ENCODE data around the gene C12orf76.
"Not testable (repeated sequence)": the region's sequence is repeated elsewhere in the genome, so short reads cannot be mapped to it uniquely, and the experiment has no call there.

The C12orf76 gene

DNA sequence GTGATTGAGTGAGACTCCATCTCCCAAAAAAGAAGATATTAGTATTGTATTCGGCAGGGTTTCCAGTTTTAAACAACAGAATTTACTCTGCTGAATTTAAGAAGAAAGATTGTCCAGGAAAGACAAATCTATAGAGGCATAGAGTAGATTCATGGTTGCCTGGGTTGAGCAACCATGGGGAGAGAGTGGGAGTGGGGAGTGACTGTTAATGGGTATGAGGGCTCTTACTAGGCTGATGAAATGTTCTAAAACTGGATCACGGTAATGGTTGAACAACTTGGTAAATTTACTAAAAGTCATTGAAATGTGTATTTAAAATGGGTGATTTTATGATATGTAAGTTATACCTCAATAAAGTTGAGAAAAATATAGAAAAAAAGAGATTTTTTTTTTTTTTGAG is 13.9 kb upstream of the C12orf76 start:
- DNase-seq (ENCODE audit: low read depth), result no peak

DNA sequence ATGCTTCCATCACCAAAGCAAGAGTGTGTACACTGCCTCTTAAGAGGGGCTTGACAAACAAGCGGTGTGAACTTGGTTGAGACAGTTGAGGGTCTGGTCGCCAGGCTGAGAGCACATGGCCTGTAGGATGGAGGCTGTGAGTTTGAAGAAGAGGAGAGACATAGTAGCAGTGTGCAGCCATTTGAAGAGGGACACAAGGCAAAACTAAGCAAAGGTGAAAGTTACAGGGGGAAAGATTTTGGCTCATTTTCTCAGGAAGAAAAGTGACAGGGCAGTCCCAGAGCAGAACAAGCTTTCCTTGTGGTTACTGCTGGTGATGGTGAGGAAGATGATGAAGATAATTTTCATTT is 11.3 kb upstream of the C12orf76 start:
- DNase-seq (ENCODE audit: low read depth), result no peak

DNA sequence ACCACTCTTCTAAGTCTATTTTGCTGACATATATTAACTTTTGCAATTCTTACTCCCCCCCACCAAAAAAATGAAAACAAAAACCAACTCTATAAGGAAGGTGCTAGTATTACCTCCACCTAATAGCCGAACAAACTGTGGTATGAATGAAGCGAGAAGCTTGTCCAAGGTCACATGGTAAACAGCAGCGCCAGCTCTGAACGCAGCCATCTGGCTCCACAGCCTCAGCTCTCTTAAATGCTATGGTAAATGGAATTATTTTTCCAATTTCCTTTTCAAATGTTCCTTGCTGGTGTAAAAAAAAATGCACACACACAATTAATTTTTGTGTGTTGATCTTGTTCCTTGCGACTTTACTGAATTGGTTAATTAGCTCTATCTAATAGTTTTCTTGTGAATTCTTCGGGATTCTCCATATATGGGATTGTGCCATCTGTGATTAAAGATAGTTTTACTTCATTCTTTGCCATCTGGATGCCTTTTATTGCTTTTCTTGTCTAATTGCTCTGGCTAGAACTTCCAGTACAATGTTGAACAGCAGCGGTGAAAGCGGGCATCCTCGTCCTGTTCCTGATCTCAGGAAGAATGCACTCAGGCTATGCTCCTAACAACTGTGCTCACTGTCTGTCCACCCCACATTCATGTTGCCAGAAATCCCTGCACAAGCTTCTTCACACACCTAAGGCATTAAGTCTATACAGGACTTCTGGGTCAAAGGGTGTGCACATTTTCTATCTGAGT is 10.7 kb upstream of the C12orf76 start:
- DNase-seq (ENCODE audit: low read depth), result no peak

DNA sequence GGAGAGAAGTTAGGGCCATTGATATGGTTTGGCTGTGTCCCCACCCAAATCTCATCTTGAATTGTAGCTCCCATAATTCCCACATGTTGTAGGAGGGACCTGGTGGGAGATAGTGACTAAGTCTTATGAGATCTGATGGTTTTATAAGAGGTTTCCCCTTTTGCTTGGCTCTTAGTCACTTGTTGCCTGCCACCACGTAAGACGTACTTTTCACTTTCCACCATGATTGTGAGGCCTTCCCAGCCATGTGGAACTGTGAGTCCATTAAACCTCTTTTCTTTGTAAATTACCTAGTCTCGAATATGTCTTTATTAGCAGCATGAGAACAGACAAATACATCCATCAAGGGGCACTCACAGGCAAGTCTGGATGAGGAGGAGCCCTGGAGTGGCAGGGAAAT is 8.3 kb upstream of the C12orf76 start:
- DNase-seq (ENCODE audit: low read depth), result not testable (repeated sequence)

DNA sequence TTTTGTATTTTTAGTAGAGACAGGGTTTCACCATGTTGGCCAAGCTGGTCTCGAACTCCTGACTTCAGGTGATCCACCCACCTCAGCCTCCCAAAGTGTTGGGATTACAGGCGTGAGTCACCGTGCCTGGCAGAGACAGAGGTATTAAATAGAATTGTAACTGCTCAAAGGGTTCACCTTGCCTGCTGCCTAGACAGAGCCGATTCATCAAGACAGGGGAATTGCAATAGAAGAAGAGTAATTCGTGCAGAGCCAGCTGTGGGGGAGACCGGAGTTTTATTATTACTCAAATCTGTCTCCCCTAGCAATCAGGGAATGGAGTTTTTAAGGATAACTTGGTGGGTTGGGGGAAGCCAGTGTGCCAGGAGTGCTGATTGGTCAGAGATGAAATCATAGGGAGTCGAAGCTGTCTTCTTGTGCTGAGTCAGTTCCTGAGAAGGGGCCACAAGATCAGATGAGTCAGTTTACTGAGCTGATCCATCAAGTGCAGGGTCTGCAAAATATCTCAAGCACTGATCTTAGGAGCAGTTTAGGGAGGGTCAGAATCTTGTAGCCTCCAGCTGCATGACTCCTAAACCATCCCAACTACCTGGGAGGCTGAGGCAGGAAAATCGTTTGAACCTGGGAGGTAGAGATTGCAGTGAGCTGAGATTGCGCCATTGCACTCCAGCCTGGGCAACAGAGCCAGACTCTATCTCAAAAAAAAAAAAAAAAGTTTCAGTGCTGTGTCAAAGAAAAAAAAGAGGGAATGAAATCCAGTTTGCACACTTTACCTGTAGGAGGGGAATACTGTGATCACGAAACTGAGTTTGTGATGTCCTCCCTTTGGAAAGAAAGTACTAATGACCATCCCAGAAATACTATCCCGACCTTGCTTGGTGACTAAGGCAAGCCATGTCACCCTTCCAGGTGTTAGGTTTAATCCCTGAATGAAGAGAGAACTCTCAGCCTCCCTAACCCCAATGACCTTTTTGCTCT is 7.3 kb upstream of the C12orf76 start:
- DNase-seq (ENCODE audit: low read depth), result not testable (repeated sequence)

DNA sequence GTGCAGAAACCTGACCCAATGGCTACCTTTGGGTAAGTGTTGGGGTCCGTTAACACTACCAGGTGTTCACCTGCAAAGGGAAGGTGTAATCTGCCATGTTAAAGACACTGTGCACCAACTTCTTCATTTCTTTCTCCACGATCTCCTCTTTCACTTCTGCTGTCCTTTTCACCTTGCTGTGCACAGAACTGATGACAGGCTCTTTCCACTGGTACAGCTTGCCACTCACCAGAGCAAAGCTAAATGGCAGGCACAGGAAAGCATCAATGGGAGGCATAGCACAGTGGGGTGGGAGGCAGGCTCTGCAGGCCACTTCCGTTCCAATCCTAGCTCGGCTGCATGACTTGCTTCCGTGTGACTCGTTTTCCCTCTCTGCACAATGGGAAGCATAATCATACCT is 2.6 kb upstream of the C12orf76 start:
- DNase-seq (ENCODE audit: low read depth), result no peak

DNA sequence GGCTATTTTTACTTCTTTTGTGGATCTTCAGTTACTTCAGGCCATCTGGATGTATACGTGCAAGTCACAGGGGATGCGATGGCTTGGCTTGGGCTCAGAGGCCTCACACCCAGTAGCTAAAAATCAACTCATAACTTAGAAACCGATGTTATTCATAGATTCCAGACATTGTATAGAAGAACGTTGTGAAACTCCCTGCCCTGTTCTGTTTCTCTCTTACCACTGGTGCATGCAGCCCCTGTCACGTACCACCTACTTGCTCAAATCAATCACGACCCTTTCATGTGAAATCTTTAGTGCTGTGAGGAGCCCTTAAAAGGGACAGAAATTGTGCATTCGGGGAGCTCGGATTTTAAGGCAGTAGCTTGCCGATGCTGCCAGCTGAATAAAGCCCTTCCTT is 1.3 kb upstream of the C12orf76 start:
- not testable (repeated sequence) for DNase-seq (ENCODE audit: low read depth)

DNA sequence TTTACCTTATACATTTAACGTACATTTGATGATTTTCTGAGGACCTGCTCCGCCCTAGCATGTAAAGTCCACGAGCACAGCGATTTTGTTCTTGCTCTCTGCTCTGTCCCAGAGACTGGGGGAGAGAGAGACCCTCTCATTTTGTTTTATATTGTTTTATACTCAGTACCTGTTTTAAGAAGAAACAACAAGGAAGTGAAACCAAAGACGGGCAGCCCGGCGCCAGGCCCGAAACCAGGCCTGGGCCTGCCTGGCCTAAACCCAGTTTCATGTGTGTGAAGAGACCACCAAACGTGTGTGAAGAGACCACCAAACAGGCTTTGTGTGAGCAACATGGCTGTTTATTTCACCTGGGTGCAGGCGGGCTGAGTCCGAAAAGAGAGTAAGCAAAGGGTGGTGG is 712 bp upstream of the C12orf76 start:
- not testable (repeated sequence) for DNase-seq (ENCODE audit: low read depth)

DNA sequence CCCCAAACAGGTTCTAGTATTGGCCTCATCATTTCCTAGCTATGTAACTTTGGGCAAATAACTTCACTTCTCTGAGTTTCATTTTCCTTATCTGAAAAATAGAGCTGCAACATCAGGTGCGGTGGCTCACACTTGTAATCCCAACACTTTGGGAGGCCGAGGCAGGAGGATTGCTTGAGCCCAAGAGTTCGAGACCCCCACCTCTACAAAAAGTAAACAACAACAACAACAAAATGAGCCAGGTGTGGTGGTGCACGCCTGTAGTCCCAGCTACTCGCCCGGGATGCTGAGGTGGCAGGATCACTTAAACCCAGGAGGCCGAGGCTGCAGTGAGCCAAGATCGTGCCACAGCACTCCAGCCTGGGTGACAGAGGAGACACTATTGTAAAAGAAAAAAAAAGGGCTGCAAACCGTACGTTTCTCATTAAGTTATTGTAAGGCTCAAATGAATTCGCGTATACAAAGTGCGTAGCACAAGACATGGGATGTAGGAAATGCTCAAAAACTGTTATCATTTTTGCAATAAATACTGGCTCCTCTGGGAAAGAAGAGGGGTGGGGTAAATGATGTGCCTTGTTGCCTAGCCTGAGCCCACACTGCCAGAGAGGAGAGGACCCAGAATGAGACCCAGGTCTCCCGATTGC is 903 bp downstream of the C12orf76 start:
- DNase-seq (ENCODE audit: low read depth), result no peak

DNA sequence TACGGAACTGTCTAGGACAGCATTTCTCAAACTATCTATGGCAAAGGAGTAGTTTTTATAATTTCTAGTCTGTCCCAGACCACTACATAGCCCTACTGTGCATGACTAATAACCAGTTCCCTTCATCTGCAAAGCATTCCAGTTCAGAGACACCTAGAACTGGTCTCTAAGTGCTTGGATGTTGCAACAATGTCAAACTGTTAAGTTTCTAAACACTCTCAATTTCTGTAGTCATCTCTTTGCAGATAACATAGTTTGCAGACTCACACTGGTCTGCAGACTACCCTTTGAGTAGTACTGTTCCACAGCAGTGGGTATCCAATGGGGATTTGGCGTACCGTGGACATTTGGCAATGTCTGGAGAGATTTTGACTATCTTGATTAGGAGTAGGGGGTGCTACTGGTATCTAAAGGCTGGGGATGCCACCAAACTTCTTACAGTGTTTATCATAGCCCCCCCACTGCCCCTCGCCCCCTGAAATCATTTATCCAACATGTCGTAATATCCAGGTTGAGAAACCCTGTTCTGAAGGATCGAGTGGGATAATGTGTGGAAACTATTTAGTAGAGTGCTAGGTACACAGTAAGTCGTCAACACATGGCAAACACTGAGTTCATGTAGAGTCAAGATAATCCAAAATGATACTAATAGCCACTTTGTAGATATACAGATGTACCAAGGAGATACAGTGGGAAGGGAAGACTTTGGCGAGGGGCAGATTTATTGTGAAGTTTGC is 1.7 kb downstream of the C12orf76 start:
- DNase-seq (ENCODE audit: low read depth), result no peak

DNA sequence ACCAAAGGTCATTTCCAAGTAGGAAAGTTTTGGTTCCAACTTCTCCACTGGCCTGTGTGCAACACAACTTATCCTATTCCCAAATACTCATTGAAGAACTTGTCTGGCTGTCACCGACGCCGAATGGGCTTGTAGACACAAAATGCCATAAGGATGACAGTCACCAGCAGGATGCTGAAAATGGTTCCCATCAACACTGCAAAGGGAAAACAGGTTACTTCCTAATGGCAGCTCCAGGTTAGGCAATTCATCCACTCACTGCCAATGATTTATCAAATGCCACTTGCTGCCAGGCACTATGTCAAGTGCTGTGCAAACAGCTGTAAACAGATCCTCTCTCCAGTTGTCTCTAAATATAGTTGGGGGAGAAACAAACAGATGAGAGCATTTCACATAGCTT is 6.1 kb downstream of the C12orf76 start:
- no peak for DNase-seq (ENCODE audit: low read depth)

DNA sequence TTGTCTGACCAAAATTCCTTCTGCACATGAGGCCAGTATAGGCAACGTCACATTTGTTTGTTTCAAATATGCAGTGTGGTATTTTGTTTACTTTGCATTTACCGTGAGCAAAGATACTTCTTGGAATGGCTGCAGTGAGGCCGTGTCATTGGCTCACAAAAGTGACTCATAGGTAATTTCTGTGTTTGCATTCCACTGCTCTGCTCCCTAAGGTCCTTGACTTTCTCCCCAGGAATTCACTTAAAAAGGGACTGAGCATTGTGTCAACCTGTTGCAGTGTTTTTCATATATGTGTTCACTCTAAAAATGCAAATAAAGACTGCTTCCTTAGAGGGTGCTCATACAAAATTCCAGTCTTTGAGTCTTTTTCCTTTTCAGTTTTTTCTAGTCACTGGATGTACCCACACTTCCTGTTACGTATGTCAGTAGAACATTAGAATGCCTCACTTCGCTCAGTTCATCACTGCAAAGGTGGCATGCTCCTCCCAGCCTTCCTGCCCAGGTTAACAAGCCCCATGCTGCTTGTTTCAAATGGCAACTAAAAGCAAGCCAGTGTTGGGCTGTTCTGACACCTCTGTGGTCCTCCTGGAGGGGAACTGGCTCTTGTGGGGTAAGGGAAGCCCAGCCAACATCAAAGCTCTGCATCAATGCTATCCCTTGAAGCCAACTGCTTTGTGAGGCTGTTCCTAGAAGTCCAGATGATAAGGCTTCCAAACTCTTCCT is 9.1 kb downstream of the C12orf76 start:
- DNase-seq (ENCODE audit: low read depth), result no peak

DNA sequence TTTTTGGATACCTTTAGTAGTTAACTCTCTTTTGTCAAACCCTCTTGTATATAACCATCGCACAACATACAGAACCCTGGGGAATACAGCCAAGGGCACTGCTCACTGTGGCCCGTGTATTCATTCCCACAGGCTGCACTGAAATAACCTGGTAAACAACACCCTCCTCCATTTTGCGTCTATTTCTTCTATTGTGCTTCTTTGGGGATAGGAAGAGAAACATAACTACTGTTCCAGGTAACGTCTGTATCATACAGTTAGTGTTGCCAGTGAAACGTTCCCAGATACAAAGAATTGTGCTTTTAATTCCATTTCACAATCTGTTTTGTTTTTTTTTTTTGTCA is 9.6 kb downstream of the C12orf76 start:
- no peak for DNase-seq (ENCODE audit: low read depth)

DNA sequence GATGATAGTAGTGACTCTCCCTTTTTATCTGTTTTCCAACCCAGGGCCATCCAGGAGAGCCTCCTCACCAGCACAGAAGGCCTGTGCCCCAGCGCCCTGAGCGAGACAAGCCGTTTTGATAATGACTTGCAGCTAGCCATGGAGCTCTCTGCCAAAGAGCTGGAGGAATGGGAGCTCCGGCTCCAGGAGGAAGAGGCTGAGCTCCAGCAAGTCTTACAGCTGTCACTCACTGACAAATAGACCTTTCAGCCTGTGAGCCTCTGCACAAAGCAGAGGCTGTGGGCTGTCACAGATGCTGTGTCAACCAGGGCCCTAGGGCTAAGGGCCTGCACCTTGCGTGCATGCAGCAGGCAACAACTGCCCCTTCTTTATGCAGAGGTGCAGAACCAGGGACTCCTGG is 11.0 kb downstream of the C12orf76 start:
- DNase-seq (ENCODE audit: low read depth), result no peak

DNA sequence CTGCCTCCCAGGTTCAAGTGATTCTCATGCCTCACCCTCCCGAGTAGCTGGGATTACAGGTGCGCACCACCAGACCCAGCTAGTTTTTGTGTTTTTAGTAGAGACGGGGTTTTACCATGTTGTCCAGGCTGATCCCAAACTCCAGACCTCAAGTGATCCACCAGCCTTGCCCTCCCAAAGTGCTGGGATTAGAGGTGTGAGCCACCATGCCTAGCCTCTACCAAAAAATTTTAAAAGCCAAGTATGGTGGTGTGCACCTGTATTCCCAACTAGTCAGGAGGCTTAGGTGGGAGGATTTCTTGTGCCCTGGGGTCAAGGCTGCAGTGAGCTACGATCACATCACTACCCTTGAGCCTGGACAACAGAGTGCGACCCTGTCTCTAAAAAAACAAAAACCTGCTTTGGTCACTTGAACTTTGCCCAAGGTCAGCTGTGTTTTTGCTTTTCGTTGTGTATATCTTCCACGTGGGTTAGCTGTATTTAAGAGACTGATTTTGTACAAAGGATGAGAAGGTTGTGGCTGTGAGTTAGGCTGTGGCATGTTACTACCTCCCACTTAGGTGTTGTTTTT is 12.7 kb downstream of the C12orf76 start:
- no peak for DNase-seq (ENCODE audit: low read depth)

DNA sequence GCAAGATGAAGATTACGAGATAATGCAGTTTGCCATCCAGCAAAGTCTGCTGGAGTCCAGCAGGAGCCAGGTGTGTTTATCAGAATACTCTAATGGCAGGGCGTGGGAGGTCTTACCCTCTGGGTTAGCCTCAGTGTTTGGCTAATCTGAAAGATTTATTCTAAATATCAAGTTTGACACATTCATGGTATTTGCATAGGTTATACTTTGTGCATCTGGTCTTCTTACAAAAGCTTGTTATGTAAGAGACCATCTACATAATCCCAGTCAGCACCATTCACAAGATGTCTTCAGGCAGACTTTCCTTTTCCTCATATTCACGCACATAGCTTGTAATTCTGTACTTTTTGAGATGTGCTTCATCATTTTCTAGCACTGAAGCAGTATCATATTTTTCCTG is 14.4 kb downstream of the C12orf76 start:
- no peak for DNase-seq (ENCODE audit: low read depth)

DNA sequence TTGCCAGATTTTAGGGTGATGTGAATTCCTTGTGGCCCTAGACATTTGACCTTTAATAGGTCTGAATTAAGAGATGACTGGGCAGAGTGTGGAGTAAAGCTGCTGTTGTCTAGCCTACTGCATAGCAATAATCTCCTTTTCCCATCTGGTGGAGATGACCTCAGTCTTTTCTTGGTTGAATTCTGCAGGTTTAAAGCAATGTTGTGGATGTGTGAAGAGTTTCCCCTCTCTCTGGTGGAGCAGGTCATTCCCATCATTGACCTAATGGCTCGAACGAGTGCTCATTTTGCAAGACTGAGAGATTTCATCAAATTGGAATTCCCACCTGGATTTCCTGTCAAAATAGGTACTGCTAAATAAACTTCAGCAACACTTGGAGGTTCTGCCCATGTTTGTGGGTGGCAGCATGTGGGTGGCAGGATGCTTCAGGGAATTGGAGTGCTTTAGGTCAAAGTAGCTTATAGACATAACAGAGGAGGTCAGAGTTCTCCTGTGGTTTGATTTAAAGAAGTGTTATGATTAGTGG is 19.0 kb downstream of the C12orf76 start:
- DNase-seq (ENCODE audit: low read depth), result no peak

DNA sequence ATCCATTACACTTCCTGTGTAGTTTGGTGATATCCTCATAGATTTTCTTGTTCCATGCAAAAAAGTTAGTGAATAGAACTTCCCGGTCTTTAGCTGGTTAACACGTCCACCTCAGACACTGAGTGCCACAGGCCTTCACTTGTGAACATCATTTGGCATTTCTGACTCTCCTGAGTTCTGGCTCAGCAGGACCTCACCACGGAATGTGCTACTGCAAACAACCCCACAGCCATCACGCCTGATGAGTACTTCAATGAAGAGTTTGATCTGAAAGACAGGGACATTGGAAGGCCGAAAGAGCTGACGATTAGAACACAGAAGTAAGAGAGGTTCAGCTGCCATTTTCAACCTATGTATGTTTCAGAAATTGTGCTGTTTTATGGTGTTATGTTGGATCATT is 20.0 kb downstream of the C12orf76 start:
- DNase-seq (ENCODE audit: low read depth), result no peak

DNA sequence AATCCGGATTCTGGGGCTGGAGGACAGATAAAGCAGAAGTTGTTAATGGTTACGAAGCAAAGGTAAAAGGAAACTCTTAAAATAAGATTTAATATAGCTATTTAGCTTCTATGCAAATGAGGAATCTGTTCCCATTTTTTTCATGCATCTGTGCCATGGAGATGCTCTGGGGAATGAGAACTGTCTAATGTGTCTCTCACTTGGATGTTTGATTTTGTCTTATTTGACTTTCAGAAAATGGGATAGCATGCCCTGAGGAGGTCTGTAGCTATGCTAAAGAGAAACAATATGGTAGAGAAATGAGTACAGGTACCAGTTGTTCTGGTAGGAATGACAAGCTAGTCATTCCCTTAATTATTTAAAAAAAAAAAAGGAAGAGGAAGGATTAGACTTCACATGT is 24.3 kb downstream of the C12orf76 start:
- no peak for DNase-seq (ENCODE audit: low read depth)

DNA sequence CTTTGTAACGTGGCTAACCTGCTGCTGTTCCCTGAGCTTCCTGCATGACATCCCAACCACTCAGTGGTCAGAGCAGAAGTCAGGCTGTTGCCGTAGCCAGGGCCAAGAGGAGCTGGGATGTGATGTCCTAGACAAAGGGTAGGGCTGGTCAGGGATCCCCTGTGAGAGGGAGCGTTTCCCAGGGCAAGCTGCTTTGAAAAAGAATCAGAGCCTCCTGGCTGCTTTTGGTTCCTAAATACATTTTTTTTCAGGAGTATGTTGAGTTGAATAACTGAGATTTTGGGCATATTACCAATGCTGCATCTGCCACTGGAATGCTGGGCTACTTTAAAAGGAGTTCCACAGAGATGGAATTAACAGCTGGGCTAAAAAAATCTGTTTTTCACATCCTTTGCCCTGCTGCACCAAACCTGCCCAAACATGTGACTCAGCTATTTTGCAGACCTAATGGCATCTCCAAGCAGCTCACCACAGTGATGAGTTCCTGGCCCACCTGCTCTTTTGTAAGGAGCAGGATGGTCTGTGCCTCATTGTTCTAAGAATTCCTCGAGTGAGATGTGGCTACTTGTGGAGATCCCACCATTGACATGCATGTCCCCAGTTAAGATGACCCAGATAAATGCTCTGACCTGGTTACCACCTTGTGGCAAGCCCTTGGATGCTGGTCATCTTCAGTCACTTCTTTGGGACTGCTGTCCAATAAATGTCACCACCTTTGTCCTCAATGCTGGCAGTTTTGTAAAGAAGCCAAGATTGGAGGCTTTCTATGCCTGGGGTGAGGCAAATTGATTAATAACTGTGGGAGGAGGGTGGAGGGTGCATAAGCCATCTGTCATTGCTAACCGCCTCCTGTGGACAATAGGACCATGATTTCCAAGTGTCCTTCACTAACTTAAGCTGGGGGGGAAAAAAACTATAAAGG is 25.0 kb downstream of the C12orf76 start:
- DNase-seq (ENCODE audit: low read depth), result no peak

Data from stimulated activated CD8-positive, alpha-beta memory T cell treated with anti-CD3 and anti-CD28 coated beads, Interleukin-15, amount 100 ng/mL, for 1 hour (primary cell).